Transverse colon (tissue), 4 donors: ENCODE data around the gene IL17F. TPM values are rescaled to one million over a fixed set of nuclear protein-coding genes. Genes with fewer than 3 reads are reported as not detected.

Experiments used
- DNase-seq: peaks from one replicate; pipeline ENCODE4 v3.0.0-alpha.2; 2019
- H3K27ac ChIP-seq, 4 donors: fragments of 200-600 bp; sonication (generic); 2 replicates each; pipeline ENCODE4 v1.5.1; 2016 to 2018; ENCODE audit warnings: inconsistent platforms in 4 of 4
- H3K27me3 ChIP-seq: fragments of 200-600 bp; sonication (generic); 2 replicates; pipeline ENCODE4 v1.5.1; 2017; ENCODE audit warnings: inconsistent platforms
- H3K36me3 ChIP-seq, 4 donors: fragments of 200-600 bp; sonication (generic); 2 replicates each; pipeline ENCODE4 v1.5.1; 2017 to 2019; ENCODE audit warnings: inconsistent platforms in 4 of 4
- H3K4me1 ChIP-seq, 4 donors: fragments of 200-600 bp; sonication (generic); 2 replicates each; pipeline ENCODE4 v1.5.1; 2017 to 2020; ENCODE audit warnings: inconsistent platforms in 4 of 4
- H3K4me3 ChIP-seq, 4 donors: fragments of 200-600 bp; sonication (generic); 1 replicate in 1 of 4; 2 replicates in 3 of 4; pipeline versions ENCODE4 v1.5.1 to v1.6.1; 2017 to 2019; ENCODE audit warnings: inconsistent platforms in 4 of 4
- H3K9me3 ChIP-seq, 2 donors: fragments of 200-600 bp; sonication (generic); 2 replicates each; pipeline ENCODE4 v1.5.1; 2017 to 2019; ENCODE audit warnings: inconsistent platforms in 2 of 2
- CTCF ChIP-seq, 5 experiments: fragments of 200-600 bp in 3 of 5; fragments of 450-650 bp in 2 of 5; sonication (generic) in 3 of 5; IDR thresholded peaks; 1 replicate in 2 of 5; 2 replicates in 3 of 5; pipeline ENCODE4 v1.5.1; 2016 to 2017; ENCODE audit warnings: antibody characterized with exemption in 5 of 5, inconsistent platforms in 3 of 5, mild to moderate bottlenecking in 2 of 5, moderate library complexity in 1 of 5
- EP300 ChIP-seq: sonication (generic); formaldehyde crosslinking; IDR thresholded peaks from one replicate; pipeline ENCODE4 v1.6.1; 2017; ENCODE audit warnings: antibody characterized with exemption, low read depth
- POLR2A ChIP-seq: fragments of 450-650 bp; IDR thresholded peaks from one replicate; pipeline ENCODE4 v1.6.1; 2016; ENCODE audit warnings: antibody characterized with exemption, mild to moderate bottlenecking, moderate library complexity
- POLR2AphosphoS5 ChIP-seq, 3 donors: sonication (generic); formaldehyde crosslinking; IDR thresholded peaks; one replicate each; pipeline ENCODE4 v1.6.1; 2016; ENCODE audit warnings: antibody characterized with exemption in 3 of 3
- WGBS, 2 donors: methylation state at CpG; one replicate each; pipeline ENCODE4 v1.1.5; 2018; ENCODE audit warnings: low coverage in 1 of 2; 5-methylcytosine and 5-hydroxymethylcytosine counted together
- in situ Hi-C, 4 donors: fragments of 200-750 bp; cut with MboI; loops; one replicate each; pipeline versions ENCODE4 v1.15.0 to v1.15.1; 2017; ENCODE audit warnings: low sequenced_read_pairs in 3 of 4, low pct_ligation_motif_present in 1 of 4, low pct_unique_long_range_greater_than_20kb in 1 of 4
- intact Hi-C: fragments of 100-400 bp; cut with DNase I; formaldehyde crosslinking; loops from one replicate; pipeline ENCODE4 v1.15.1; 2023; ENCODE audit warnings: low total_unique reads
- total RNA-seq, 4 donors: library from RNA; depleted of rRNA; stranded (reverse); fragments of >200 nt; gene quantifications; one replicate each; pipeline ENCODE4 v1.1.0, GENCODE V29; 2016

Gene IL17F
- total RNA-seq, 4 donors from 2014 or later, result not detected

- in situ Hi-C loops, result no loop called here
- DNase-seq, result no peak
- no peak overlapping the region for H3K4me3 ChIP-seq
- intact Hi-C loops, result no loop called here
- H3K4me1 ChIP-seq, result no peaks in the 10 kb centered on the region
- TF ChIP-seq CTCF (IDR thresholded peaks at IDR 0.05) (no peak), EP300 (no peak), POLR2A (no peak)
- H3K27me3 ChIP-seq, result no peaks in the 10 kb centered on the region
- no peaks in the 10 kb centered on the region for H3K9me3 ChIP-seq
- no peaks in the 10 kb centered on the region for H3K36me3 ChIP-seq
- no peak overlapping the region for H3K27ac ChIP-seq
Measured at GRCh38 chr6:52215787-52216186, 28.5 kb downstream of the IL17F start.

- WGBS, 2 donors, result 62 to 72% methylated on average over 2 of the region's 2 CpGs
- in situ Hi-C loops (no loop called here), intact Hi-C loops (no loop called here)
- Histone ChIP-seq H3K27me3 (no peaks in the 10 kb centered on the region), H3K27ac (no peak overlapping the region), H3K4me1 (no peaks in the 10 kb centered on the region), H3K9me3 (no peaks in the 10 kb centered on the region), H3K4me3 (no peak overlapping the region), H3K36me3 (no peaks in the 10 kb centered on the region)
- TF ChIP-seq POLR2AphosphoS5 (IDR thresholded peaks at IDR 0.05) (no peak), EP300 (no peak), CTCF (IDR thresholded peaks at IDR 0.05) (no peak), POLR2A (no peak)
- no peak for DNase-seq
Measured at GRCh38 chr6:52213127-52213526, 31.2 kb downstream of the IL17F start.

GRCh38 chr6:52210227-52210626 lies 34.1 kb downstream of the IL17F start:
- intact Hi-C loops (no loop called here), in situ Hi-C loops (no loop called here)
- no peak overlapping the region for H3K4me3 ChIP-seq
- 66 to 67% methylated on average over 2 of the region's 2 CpGs for WGBS, 2 donors
- no peak for DNase-seq
- H3K27me3 ChIP-seq, result no peaks in the 10 kb centered on the region
- H3K9me3 ChIP-seq, result no peaks in the 10 kb centered on the region
- TF ChIP-seq CTCF (IDR thresholded peaks at IDR 0.05) (no peak), POLR2A (no peak), POLR2AphosphoS5 (IDR thresholded peaks at IDR 0.05) (no peak), EP300 (no peak)
- no peaks in the 10 kb centered on the region for H3K36me3 ChIP-seq
- H3K4me1 ChIP-seq, result no peaks in the 10 kb centered on the region
- no peak overlapping the region for H3K27ac ChIP-seq

- no peak for DNase-seq
- Histone ChIP-seq H3K27ac (no peak overlapping the region), H3K4me1 (no peaks in the 10 kb centered on the region), H3K9me3 (no peaks in the 10 kb centered on the region), H3K4me3 (no peak overlapping the region), H3K27me3 (no peaks in the 10 kb centered on the region), H3K36me3 (no peaks in the 10 kb centered on the region)
- 78 to 80% methylated on average over 2 of the region's 2 CpGs for WGBS, 2 donors
- in situ Hi-C loops, result no loop called here
- intact Hi-C loops, result no loop called here
- TF ChIP-seq POLR2AphosphoS5 (IDR thresholded peaks at IDR 0.05) (no peak), POLR2A (no peak), CTCF (IDR thresholded peaks at IDR 0.05) (no peak), EP300 (no peak)
Measured at GRCh38 chr6:52209770-52210169, 34.5 kb downstream of the IL17F start.
